ENCODE measurements around the gene TMEM178B.

DNA sequence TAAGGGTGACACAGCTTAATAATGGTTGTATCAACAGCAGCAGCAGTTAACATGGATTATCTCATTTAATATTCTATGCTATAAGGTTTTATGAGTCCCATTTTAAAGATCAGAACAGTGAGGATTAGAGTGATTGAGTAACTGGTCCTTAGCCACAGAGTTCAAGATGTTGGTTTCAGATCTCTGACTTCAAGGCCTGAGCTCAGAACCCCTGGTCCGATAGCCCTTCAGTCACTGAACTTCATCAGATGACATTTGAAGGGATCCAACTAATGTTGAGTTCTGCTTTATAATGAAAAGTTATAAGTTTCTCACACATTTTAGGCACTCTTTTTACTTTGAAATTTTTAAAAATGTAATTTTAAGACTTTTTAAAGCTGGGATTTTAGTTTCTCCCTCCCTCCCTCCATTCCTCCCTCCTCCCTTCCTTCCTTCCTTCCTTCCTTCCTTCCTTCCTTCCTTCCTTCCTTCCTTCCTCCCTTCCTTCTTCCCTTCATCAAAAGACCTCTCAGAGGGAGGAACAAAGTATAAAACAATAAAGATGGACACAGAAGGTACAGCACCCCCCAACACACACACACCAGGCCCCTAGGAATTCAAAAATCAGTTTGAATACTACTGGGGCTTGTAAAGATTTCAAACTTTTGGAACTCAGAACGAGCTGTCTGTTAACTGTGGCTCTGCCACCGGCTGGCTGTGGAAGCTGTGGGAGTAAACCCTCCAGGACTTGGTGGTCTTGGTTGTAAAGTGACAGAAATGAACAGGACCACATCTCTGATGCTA lies 270.5 kb downstream of the TMEM178B start:
- no peak for TF ChIP-seq POLR2A (IDR thresholded peaks at IDR 0.05; ENCODE audit: low read depth, low read length)
- TF ChIP-seq RCOR1 (IDR thresholded peaks at IDR 0.05; ENCODE audit: insufficient replicate concordance, low read length), result no peak
- TF ChIP-seq, protein P1, sequence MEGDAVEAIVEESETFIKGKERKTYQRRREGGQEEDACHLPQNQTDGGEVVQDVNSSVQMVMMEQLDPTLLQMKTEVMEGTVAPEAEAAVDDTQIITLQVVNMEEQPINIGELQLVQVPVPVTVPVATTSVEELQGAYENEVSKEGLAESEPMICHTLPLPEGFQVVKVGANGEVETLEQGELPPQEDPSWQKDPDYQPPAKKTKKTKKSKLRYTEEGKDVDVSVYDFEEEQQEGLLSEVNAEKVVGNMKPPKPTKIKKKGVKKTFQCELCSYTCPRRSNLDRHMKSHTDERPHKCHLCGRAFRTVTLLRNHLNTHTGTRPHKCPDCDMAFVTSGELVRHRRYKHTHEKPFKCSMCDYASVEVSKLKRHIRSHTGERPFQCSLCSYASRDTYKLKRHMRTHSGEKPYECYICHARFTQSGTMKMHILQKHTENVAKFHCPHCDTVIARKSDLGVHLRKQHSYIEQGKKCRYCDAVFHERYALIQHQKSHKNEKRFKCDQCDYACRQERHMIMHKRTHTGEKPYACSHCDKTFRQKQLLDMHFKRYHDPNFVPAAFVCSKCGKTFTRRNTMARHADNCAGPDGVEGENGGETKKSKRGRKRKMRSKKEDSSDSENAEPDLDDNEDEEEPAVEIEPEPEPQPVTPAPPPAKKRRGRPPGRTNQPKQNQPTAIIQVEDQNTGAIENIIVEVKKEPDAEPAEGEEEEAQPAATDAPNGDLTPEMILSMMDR (conservative IDR thresholded peaks at IDR 0.05; ENCODE audit: low read depth, low read length), result no peak
- no peak for TF ChIP-seq SMC3 (IDR thresholded peaks at IDR 0.05; ENCODE audit: low read depth, low read length)
- no peak for TF ChIP-seq BHLHE40 (IDR thresholded peaks at IDR 0.05; ENCODE audit: low read depth, low read length)

Data from IMR-90 (cell line).